SH-SY5Y (cell line): ENCODE measurements around the gene MGAT2.

Experiments
- GATA2 ChIP-seq: IDR thresholded peaks from 2 replicates; pipeline ENCODE4 v1.6.1; 2011; ENCODE audit warnings: mild to moderate bottlenecking, low read depth, low read length
- GATA3 ChIP-seq: IDR thresholded peaks from 2 replicates; pipeline ENCODE4 v1.6.1; 2011; ENCODE audit warnings: low read depth, mild to moderate bottlenecking, low read length, moderate library complexity

DNA sequence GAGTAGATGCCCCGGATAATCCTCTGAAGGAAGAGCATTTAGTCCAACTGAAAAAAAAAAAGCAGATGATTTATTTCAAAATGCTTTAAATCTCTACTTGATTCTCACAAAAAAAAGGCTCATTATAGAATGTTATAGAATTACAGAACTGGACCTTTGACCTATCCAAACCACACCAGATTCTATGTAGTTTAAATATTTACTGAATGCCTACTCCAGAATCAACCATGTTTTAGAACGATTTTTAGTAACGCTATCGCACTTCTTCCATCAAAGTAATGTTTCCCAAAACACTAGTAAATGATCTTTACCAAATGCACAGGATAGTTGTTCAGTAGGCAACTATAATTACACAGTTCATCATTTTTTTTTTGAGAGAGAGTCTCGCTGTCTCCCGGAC lies 37.0 kb upstream of the MGAT2 start:
- no peak for TF ChIP-seq GATA2
- TF ChIP-seq GATA3, result no peak
